Measurements from ENCODE around the gene GARNL3. TPM values are rescaled to one million over a fixed set of nuclear protein-coding genes. Genes with fewer than 3 reads are reported as not detected.

GARNL3 gene
- total and polyA plus RNA-seq, 2 experiments from 2014 or later = 8.7 to 21.9 TPM

DNA sequence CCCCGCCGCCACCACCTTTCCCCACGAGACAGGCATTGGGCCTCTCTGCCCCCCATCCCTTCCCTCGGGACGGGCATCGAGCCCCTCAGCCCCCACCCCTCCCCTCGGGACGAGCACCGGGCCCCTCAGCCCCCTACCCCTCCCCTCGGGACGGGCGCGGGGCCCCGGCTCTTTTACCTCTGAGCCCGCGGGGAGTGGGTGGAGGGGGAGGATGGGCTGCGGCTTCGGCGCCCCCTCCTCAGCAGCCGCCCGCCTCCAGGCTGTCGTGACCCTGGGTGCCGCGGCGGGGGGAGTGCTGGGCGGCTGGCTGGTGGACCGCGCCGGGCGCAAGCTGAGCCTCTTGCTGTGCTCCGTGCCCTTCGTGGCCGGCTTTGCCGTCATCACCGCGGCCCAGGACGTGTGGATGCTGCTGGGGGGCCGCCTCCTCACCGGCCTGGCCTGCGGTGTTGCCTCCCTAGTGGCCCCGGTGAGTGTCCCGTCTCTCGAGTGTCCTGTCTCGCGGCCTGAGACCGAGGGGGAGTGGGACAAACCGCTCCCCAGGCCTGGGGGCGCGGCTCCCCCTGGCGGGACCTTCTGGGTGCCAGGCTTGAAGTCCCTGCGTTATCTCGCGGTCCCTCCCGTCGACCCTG lies 133.2 kb downstream of the GARNL3 start:
- Histone ChIP-seq H3K4me1 (ENCODE audit: insufficient read depth) (peaks cover 9% of the 10 kb centered on the region), H3K4me3 (peak overlapping the region; percentile 79), H3K27ac (ENCODE audit: low read depth) (no peak overlapping the region), H3K27me3 (ENCODE audit: insufficient read depth) (0 out of 2 replicates have a peak, but pooled peaks cover 13% of the 10 kb centered on the region), H3K79me2 (replicated peaks; ENCODE audit: insufficient read depth) (peaks cover 17% of the 10 kb centered on the region), H3K9me2 (ENCODE audit: insufficient read depth) (no peaks in the 10 kb centered on the region), H4K20me1 (replicated peaks; ENCODE audit: insufficient read depth) (peaks cover 5% of the 10 kb centered on the region; the same call in 1 of the 2 replicates), H3K4me2 (peak overlapping the region; percentile 89), H2AFZ (no peak overlapping the region; the same call in 1 of the 2 replicates), H3K36me3 (ENCODE audit: insufficient read depth) (no peaks in the 10 kb centered on the region; the same call in 1 of the 2 replicates), H3F3A (replicated peaks; ENCODE audit: low read depth) (no peaks in the 10 kb centered on the region; the same call in 1 of the 2 replicates)
- Mint-ChIP-seq H3K9me3 (no peaks in the 10 kb centered on the region), H3K27me3 (ENCODE audit: insufficient read depth, low read depth, poor library complexity) (peaks cover 4% of the 10 kb centered on the region), H3K36me3 (ENCODE audit: low read depth) (peaks cover 8% of the 10 kb centered on the region; the same call in 2 of the 3 replicates), H3K4me3 (peak overlapping the region; percentile 85), H3K27ac (no peak overlapping the region), H3K4me1 (peaks cover 16% of the 10 kb centered on the region)
- peak; percentile 64 for DNase-seq (ENCODE audit: low spot score)
- TF ChIP-seq CTCF (conservative IDR thresholded peaks at IDR 0.05; ENCODE audit: low read depth in 2 of 2) = peak; percentile 49 to 74
- no peak for TF ChIP-seq ZNF331 (CRISPR knock-in tag; IDR thresholded peaks at IDR 0.05; ENCODE audit: low read depth)
- ATAC-seq = peak; percentile 4

DNA sequence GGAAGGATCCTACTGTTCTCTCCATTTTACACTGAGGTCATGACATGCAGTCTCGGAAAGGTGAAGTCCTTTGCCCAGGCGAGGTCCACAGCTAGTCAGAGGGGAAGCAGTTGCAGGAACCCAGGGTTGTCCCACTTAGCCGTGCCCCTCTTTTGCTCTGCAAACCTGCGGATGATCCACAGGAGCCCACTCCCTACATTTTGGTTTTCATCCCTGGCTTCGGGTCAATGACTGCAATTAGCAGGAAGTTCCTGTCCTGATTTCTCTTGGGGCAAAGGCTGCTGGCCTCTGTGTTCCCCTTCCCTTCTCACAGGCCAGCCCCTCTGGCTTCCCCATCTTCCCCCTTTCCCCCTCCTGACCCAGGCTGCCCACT lies 133.7 kb downstream of the GARNL3 start:
- peak overlapping the region; percentile 85 for H3K4me3 Mint-ChIP-seq
- Histone ChIP-seq H3K9me2 (ENCODE audit: insufficient read depth) (no peaks in the 10 kb centered on the region), H3K4me1 (ENCODE audit: insufficient read depth) (peaks cover 9% of the 10 kb centered on the region), H3K79me2 (replicated peaks; ENCODE audit: insufficient read depth) (peaks cover 17% of the 10 kb centered on the region), H3K36me3 (ENCODE audit: insufficient read depth) (no peaks in the 10 kb centered on the region; the same call in 1 of the 2 replicates), H3K27me3 (ENCODE audit: insufficient read depth) (0 out of 2 replicates have a peak, but pooled peaks cover 13% of the 10 kb centered on the region), H3K27ac (ENCODE audit: low read depth) (no peak overlapping the region), H4K20me1 (replicated peaks; ENCODE audit: insufficient read depth) (peaks cover 5% of the 10 kb centered on the region; the same call in 1 of the 2 replicates), H3K4me3 (peak overlapping the region; percentile 79), H2AFZ (no peak overlapping the region), H3F3A (replicated peaks; ENCODE audit: low read depth) (no peaks in the 10 kb centered on the region; the same call in 1 of the 2 replicates), H3K4me2 (peak overlapping the region; percentile 89)
- H3K27ac Mint-ChIP-seq = no peak overlapping the region
- H3K9me3 Mint-ChIP-seq = no peaks in the 10 kb centered on the region
- ATAC-seq = no peak
- DNase-seq (ENCODE audit: low spot score) = no peak
- H3K36me3 Mint-ChIP-seq (ENCODE audit: low read depth) = peaks cover 8% of the 10 kb centered on the region; the same call in 2 of the 3 replicates
- peaks cover 5% of the 10 kb centered on the region for H3K27me3 Mint-ChIP-seq (ENCODE audit: insufficient read depth, low read depth, poor library complexity)
- peaks cover 16% of the 10 kb centered on the region for H3K4me1 Mint-ChIP-seq
- TF ChIP-seq EZH2phosphoT487 (IDR thresholded peaks at IDR 0.05; ENCODE audit: unreplicated experiment) = no peak
- no peak for TF ChIP-seq JUNB (IDR thresholded peaks at IDR 0.05; ENCODE audit: unreplicated experiment)
- TF ChIP-seq, protein P1, sequence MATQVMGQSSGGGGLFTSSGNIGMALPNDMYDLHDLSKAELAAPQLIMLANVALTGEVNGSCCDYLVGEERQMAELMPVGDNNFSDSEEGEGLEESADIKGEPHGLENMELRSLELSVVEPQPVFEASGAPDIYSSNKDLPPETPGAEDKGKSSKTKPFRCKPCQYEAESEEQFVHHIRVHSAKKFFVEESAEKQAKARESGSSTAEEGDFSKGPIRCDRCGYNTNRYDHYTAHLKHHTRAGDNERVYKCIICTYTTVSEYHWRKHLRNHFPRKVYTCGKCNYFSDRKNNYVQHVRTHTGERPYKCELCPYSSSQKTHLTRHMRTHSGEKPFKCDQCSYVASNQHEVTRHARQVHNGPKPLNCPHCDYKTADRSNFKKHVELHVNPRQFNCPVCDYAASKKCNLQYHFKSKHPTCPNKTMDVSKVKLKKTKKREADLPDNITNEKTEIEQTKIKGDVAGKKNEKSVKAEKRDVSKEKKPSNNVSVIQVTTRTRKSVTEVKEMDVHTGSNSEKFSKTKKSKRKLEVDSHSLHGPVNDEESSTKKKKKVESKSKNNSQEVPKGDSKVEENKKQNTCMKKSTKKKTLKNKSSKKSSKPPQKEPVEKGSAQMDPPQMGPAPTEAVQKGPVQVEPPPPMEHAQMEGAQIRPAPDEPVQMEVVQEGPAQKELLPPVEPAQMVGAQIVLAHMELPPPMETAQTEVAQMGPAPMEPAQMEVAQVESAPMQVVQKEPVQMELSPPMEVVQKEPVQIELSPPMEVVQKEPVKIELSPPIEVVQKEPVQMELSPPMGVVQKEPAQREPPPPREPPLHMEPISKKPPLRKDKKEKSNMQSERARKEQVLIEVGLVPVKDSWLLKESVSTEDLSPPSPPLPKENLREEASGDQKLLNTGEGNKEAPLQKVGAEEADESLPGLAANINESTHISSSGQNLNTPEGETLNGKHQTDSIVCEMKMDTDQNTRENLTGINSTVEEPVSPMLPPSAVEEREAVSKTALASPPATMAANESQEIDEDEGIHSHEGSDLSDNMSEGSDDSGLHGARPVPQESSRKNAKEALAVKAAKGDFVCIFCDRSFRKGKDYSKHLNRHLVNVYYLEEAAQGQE (IDR thresholded peaks at IDR 0.05; ENCODE audit: unreplicated experiment) = no peak
- TF ChIP-seq EZH2 (IDR thresholded peaks at IDR 0.05; ENCODE audit: low read depth, unreplicated experiment) = no peak
- no peak for TF ChIP-seq POLR2AphosphoS5 (IDR thresholded peaks at IDR 0.05; ENCODE audit: low read depth)
- TF ChIP-seq CTCF (conservative IDR thresholded peaks at IDR 0.05; ENCODE audit: low read depth in 2 of 2) = no peak
- no peak for TF ChIP-seq CREB1 (CRISPR knock-in tag; IDR thresholded peaks at IDR 0.05; ENCODE audit: low read depth)
- TF ChIP-seq NANOG (IDR thresholded peaks at IDR 0.05; ENCODE audit: borderline replicate concordance) = no peak
- no peak for TF ChIP-seq ETS1 (IDR thresholded peaks at IDR 0.05)
